Inferior parietal cortex (tissue), 1 donor: ENCODE data around the gene PDCD11.
"Not testable (repeated sequence)": the region's sequence is repeated elsewhere in the genome, so short reads cannot be mapped to it uniquely, and the experiment has no call there.

Experiments used
- DNase-seq: peaks from one replicate; pipeline ENCODE4 v3.0.0-alpha.2; 2016; ENCODE audit errors: extremely low spot score

Gene PDCD11, protein sequence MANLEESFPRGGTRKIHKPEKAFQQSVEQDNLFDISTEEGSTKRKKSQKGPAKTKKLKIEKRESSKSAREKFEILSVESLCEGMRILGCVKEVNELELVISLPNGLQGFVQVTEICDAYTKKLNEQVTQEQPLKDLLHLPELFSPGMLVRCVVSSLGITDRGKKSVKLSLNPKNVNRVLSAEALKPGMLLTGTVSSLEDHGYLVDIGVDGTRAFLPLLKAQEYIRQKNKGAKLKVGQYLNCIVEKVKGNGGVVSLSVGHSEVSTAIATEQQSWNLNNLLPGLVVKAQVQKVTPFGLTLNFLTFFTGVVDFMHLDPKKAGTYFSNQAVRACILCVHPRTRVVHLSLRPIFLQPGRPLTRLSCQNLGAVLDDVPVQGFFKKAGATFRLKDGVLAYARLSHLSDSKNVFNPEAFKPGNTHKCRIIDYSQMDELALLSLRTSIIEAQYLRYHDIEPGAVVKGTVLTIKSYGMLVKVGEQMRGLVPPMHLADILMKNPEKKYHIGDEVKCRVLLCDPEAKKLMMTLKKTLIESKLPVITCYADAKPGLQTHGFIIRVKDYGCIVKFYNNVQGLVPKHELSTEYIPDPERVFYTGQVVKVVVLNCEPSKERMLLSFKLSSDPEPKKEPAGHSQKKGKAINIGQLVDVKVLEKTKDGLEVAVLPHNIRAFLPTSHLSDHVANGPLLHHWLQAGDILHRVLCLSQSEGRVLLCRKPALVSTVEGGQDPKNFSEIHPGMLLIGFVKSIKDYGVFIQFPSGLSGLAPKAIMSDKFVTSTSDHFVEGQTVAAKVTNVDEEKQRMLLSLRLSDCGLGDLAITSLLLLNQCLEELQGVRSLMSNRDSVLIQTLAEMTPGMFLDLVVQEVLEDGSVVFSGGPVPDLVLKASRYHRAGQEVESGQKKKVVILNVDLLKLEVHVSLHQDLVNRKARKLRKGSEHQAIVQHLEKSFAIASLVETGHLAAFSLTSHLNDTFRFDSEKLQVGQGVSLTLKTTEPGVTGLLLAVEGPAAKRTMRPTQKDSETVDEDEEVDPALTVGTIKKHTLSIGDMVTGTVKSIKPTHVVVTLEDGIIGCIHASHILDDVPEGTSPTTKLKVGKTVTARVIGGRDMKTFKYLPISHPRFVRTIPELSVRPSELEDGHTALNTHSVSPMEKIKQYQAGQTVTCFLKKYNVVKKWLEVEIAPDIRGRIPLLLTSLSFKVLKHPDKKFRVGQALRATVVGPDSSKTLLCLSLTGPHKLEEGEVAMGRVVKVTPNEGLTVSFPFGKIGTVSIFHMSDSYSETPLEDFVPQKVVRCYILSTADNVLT (N-terminal part only)

GRCh38 chr10:103396067-103396788 lies at the start of gene PDCD11, which contains the start of gene ATP5MK:
TSS of gene PDCD11 (plus strand) at chr10:103396626. CDS start at chr10:103398427, 1,801 bp downstream.
TSS of gene ATP5MK (minus strand) at chr10:103396475. CDS start at chr10:103392457, 4,018 bp downstream.
- DNase-seq, result peak; percentile 99

DNA sequence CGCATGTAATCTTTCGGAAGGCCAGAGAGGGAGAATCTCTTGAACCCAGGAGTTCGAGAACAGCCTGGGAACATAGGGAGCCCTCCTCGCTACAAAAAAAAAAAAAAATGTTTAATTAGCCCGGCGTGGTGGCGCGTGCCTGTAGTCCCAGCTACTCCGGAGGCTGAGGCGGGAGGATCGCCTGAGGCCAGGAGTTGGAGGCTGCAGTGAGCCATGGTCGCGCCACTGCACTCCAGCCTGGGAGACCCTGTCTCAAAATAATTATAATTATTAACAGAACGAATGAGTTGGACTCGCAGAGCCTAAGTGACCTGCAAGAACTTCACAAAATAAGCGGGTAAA lies 46.3 kb upstream of the PDCD11 start:
- DNase-seq, result no peak

DNA sequence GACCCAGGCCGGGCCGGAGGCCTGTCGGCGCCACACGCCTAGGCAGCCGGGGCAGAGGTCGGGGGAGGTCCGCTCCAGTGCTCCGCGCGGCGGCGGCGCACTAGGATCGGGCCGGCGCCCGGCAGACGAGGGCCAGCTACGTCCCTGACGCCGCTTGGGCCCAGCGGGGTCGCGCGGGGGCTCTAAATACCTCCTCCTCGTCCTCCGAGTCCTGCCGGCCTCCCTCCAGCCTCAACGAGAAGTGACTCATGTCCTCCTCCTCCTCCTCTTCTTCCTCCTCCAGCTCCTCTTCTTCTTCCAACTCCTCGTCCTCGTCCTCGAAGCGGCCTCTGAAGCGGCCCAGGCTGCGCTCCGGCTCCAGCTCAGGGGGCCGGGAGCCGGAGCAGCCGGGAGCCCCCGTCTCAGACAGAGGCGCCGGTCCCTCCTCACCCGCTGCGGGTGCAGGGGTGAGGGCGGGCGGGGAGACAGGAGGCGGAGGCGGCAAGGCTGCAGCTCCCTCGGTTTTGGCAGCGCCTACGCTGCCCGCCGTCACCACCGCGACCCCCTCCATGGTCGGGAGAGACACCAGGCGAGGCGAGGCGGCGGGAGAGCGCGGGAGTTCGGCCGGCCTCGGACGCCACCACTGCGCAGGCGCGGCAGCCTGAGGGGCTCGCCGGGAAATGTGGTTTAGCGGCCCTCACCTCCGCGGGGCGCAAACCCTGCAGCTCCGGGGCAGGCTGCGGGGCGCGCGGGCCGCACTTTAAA lies 45.7 kb upstream of the PDCD11 start, which contains the start of gene PCGF6:
TSS of gene PCGF6 (minus strand) at position 624 of the 744 bp plus-strand sequence. CDS start at position 550, 74 bp downstream.
- DNase-seq, result peak; percentile 86

GRCh38 chr10:103353281-103353680 lies 43.1 kb upstream of the PDCD11 start:
- DNase-seq, result no peak

- not testable (repeated sequence) for DNase-seq
Measured at GRCh38 chr10:103354567-103354966, 41.9 kb upstream of the PDCD11 start.

DNA sequence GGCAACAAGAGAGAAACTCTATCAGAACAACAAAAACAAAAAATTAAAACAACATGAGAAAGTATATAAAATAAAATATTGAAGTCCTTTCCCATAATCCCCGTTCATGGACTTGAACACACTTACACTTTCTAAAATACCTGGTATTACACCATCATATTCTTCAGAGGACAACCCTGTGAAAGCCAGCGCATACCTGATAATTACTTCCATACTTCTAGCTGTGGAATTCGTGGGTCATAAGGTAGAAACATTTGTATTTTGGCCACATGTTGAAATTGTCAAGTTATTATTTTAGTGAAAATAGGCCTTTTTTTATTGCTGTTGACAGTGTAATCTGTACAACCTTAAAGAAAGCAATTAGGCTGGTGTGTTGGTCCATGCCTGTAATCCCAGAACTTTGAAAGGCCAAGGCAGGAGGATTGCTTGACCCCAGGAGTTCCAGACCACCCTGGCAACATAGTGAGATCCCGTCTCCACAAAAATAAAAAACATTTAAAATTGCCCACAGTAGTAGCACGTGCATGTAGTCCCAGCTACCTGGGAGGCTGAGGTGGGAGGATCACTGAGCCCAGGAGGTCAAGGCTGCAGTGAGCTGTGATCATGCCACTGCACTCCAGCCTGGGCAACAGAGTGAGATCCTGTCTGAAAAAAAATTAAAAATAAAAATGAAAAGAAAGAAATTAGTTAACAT lies 40.4 kb upstream of the PDCD11 start:
- DNase-seq, result no peak

GRCh38 chr10:103359493-103359892 lies 36.9 kb upstream of the PDCD11 start:
- not testable (repeated sequence) for DNase-seq

DNA sequence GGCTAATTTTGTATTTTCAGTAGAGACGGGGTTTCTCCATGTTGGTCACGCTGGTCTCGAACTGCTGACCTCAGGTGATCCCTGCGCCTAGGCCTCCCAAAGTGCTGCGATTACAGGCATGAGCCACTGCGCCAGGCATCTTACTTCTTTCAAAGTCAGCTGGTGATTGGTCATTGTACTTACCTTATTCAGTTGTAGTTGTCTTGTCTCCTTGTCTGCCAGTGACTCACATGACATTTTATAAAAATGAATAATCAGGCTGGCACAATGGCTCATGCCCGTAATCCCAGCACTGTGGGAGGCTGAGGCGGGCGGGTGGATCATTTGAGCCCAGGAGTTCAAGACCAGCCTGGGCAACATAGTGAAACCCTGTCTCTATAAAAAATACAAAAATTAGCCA lies 35.6 kb upstream of the PDCD11 start:
- DNase-seq, result not testable (repeated sequence)

DNA sequence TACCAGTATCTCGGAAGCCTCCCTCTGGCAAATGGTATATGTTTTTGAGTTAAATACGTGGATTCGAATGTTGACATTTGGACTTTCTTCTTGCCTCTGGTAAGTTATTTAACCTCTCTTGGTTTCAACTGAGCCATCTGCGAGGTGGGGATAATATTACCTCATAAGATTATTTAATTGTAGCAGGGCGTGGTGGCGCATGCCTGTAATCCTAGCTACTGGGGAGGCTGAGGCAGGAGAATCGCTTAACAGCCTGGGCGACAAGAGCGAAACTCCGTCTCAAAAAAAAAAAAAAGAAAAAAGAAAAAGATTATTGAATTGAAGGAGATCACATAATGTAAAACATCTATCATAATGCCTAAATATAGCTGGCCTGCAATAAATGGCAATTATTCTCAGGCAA lies 29.0 kb upstream of the PDCD11 start:
- DNase-seq, result no peak

DNA sequence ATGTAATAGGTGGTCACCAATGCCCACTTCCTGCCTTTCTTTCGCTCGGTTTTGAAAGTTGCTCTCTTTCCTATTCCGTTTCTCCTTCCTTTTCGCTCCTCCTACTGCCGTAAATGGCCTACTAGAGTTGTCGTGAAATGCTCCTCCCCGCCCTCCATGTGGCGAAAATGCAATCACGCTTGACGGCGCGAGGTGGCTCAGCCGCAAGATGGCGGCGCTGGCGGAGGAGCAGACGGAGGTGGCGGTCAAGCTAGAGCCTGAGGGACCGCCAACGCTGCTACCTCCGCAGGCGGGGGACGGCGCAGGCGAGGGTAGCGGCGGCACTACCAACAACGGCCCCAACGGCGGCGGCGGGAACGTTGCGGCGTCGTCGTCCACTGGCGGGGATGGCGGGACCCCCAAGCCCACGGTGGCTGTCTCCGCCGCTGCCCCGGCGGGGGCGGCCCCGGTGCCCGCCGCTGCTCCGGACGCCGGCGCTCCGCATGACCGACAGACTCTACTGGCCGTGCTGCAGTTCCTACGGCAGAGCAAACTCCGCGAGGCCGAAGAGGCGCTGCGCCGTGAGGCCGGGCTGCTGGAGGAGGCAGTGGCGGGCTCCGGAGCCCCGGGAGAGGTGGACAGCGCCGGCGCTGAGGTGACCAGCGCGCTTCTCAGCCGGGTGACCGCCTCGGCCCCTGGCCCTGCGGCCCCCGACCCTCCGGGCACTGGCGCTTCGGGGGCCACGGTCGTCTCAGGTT lies 28.5 kb upstream of the PDCD11 start, which contains the start of gene TAF5:
TSS of gene TAF5 (plus strand) at position 195 of the 737 bp plus-strand sequence. CDS start at position 209, 14 bp downstream.
- DNase-seq, result peak; percentile 97

DNA sequence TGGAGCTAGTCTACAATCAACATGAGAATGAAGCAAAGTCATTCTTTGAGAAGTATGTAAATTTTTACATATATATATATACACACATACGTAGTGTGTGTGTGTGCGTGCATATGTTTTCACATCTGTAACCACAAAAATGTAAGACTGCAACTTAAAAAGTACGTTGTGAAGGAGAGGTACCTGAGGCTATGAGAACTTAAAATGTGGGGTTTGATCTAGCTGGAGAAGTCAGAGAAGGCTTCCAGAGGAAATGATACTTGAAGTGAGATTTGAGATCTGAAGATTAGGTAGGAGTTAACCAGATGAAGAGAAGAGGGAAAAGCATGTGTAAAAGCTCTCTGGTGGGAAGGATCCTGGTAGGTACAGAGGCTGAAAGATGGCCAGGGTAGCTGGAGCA lies 22.9 kb upstream of the PDCD11 start:
- DNase-seq, result no peak

DNA sequence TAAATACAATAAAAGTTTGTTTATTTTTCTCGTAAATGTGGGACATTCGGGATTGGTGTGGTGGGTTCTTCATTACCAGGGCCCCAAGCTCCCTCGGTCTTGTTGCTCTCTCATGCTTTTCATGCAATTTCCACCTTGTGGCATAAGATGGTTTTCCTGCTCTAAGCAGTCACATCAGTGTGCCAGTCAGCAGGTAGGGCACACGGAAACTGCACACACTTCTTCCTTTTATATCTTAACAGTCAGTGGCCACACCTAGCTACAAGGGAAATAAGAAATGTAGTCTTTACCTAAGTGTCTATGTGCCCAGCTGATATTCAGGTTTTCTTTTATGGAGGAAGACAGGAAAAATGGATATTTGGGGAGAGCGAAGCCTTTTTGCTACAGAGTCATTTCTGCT lies 22.2 kb upstream of the PDCD11 start:
- no peak for DNase-seq

- DNase-seq, result no peak
Measured at GRCh38 chr10:103382769-103383168, 13.7 kb upstream of the PDCD11 start.

DNA sequence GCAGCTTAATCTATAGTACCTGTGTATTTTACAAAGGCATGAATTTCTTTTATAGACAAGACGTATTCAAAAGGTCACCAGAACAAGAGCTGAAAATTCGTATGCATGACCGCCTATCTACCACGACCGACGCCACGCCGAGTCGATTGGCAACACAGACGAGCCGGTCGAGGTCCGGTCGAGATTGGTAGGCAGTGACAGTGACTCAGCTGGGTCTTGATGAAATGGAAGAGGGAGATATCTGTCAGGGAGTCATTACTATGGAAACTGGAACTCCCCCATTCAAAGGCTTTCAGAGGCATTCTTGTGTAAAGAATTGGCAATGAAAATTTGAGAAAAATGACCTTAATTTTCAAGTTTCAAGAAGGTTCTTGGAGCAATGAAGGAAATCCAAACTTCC lies 2.2 kb upstream of the PDCD11 start:
- no peak for DNase-seq

- DNase-seq, result no peak
Measured at GRCh38 chr10:103395754-103396066, 716 bp upstream of the PDCD11 start.

- DNase-seq, result no peak
Measured at GRCh38 chr10:103396789-103397087, 312 bp downstream of the PDCD11 start.

- DNase-seq, result no peak
Measured at GRCh38 chr10:103397191-103397825, 882 bp downstream of the PDCD11 start.

GRCh38 chr10:103413564-103413963 lies 17.1 kb downstream of the PDCD11 start:
- DNase-seq, result no peak

DNA sequence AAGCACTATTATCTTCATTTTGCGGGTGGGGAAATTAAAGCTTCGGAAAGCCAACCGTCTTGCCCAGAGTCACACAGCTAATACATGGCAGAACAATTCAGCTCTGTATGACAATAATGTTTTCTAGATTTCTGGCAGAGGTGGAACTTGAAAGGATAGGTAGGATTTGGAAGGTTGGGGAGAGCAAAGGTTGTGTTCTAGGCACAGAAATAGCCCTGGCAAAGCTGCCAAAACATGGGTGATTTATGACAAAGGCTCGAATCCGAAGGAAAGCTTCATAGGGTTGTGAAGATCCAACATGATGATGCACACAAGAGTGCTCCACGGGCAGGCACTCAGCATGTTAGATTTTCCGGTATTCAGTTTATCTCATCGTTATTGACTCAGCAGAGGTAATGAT lies 19.2 kb downstream of the PDCD11 start:
- no peak for DNase-seq
